ENCODE data around the gene COP1. TPM values are rescaled to one million over a fixed set of nuclear protein-coding genes. Genes with fewer than 3 reads are reported as not detected.

The COP1 gene
- total RNA-seq, result 26.2 and 26.7 TPM in 2 replicates

GRCh38 chr1:176206961-176207902 is at the start of gene COP1:
Gene COP1 (minus strand): TSS chr1:176207286. CDS start chr1:176206978, 308 bp downstream.

All from cardiac atrium fibroblast (primary cell).